ENCODE measurements around the gene CMTM7.
A peak's percentile ranks its signal among the peaks of the same experiment; 100 is the strongest.

Gene CMTM7

GRCh38 chr3:32493437-32494414 lies 102.1 kb downstream of the CMTM7 start:
- no peak for DNase-seq (ENCODE audit: low spot score)

GRCh38 chr3:32495085-32495484 lies 103.4 kb downstream of the CMTM7 start:
- DNase-seq (ENCODE audit: low spot score) = no peak

GRCh38 chr3:32495609-32496008 lies 104.0 kb downstream of the CMTM7 start:
- DNase-seq (ENCODE audit: low spot score) = no peak

GRCh38 chr3:32498252-32498651 lies 106.6 kb downstream of the CMTM7 start:
- DNase-seq (ENCODE audit: low spot score) = no peak

GRCh38 chr3:32498992-32499391 lies 107.3 kb downstream of the CMTM7 start:
- DNase-seq (ENCODE audit: low spot score) = no peak

- DNase-seq (ENCODE audit: low spot score) = no peak
Observed at GRCh38 chr3:32499585-32499984, 107.9 kb downstream of the CMTM7 start.

GRCh38 chr3:32500231-32500630 lies 108.6 kb downstream of the CMTM7 start:
- DNase-seq (ENCODE audit: low spot score) = no peak

GRCh38 chr3:32500880-32501782 lies 109.5 kb downstream of the CMTM7 start:
- DNase-seq (ENCODE audit: low spot score) = no peak

GRCh38 chr3:32501783-32502117 lies 110.1 kb downstream of the CMTM7 start:
- no peak for DNase-seq (ENCODE audit: low spot score)

- DNase-seq (ENCODE audit: low spot score) = peak; percentile 50
Observed at GRCh38 chr3:32502118-32502945, 110.7 kb downstream of the CMTM7 start, which contains the start of gene CMTM6. TSS of gene CMTM6 (minus strand) at chr3:32502852. CDS start at chr3:32502745, 107 bp downstream.

- DNase-seq (ENCODE audit: low spot score) = no peak
Observed at GRCh38 chr3:32502946-32503286, 111.3 kb downstream of the CMTM7 start.
